WTC11 (cell line): Measurements from ENCODE around the gene ARHGEF33. TPM values are rescaled to one million over a fixed set of nuclear protein-coding genes. Genes with fewer than 3 reads are reported as not detected.

Source experiments
- ATAC-seq: fragments of 200-7000 bp; cut with Tn5 transposase; 2 replicates; pipeline ENCODE4 v1.10.0; 2021; ENCODE audit warnings: mild to moderate bottlenecking, moderate library complexity
- CTCF ChIA-PET: fragments of 300-600 bp; sonication (Branson Sonifier 250); formaldehyde crosslinking; loops from one replicate; lab custom pipeline; 2021; ENCODE audit warnings: antibody characterized with exemption; lab: Charles Lee
- POLR2A ChIA-PET: fragments of 350-600 bp; sonication (Branson Sonifier 250); formaldehyde crosslinking; loops from one replicate; lab custom pipeline; 2021; ENCODE audit warnings: antibody characterized with exemption; lab: Charles Lee
- DNase-seq: peaks from one replicate; pipeline ENCODE4 v3.0.0; 2021; ENCODE audit warnings: low spot score
- H3K27ac Mint-ChIP-seq: 2 replicates; pipeline ENCODE4 v1.8.0; 2021; ENCODE audit warnings: mixed read lengths
- H3K27me3 Mint-ChIP-seq: 2 replicates; pipeline ENCODE4 v1.8.0; 2021; ENCODE audit warnings: low read depth, mild to moderate bottlenecking, moderate library complexity, mixed read lengths
- H3K36me3 Mint-ChIP-seq: 2 replicates; pipeline ENCODE4 v1.8.0; 2021; ENCODE audit warnings: mixed read lengths
- H3K4me1 Mint-ChIP-seq: 2 replicates; pipeline ENCODE4 v1.8.0; 2022; ENCODE audit warnings: mixed read lengths
- H3K4me3 Mint-ChIP-seq: 2 replicates; pipeline ENCODE4 v1.8.0; 2021; ENCODE audit warnings: mild to moderate bottlenecking, moderate library complexity, mixed read lengths
- H3K9me3 Mint-ChIP-seq: 2 replicates; pipeline ENCODE4 v1.8.0; 2021; ENCODE audit warnings: mixed read lengths
- AR ChIP-seq: fragments of 250-450 bp; sonication (Bioruptor Pico); IDR thresholded peaks from 2 replicates; pipeline ENCODE4 v1.9.0; 2021; ENCODE audit warnings: mild to moderate bottlenecking
- ATF2 ChIP-seq: sonication (generic); formaldehyde crosslinking; IDR thresholded peaks from 2 replicates; pipeline ENCODE4 v1.8.1; 2022; ENCODE audit warnings: low read depth, missing genetic modification reagents, borderline replicate concordance
- CREM ChIP-seq: sonication (generic); formaldehyde crosslinking; IDR thresholded peaks from 2 replicates; pipeline ENCODE4 v1.8.1; 2022; ENCODE audit warnings: mild to moderate bottlenecking, missing genetic modification reagents, moderate library complexity
- E2F5 ChIP-seq: sonication (generic); formaldehyde crosslinking; IDR thresholded peaks from 2 replicates; pipeline ENCODE4 v1.8.1; 2022; ENCODE audit warnings: mild to moderate bottlenecking, moderate library complexity, missing genetic modification reagents
- ELF4 ChIP-seq: sonication (generic); formaldehyde crosslinking; IDR thresholded peaks from 2 replicates; pipeline ENCODE4 v1.8.1; 2022; ENCODE audit warnings: low read depth, mild to moderate bottlenecking, moderate library complexity, missing genetic modification reagents
- ERG ChIP-seq: fragments of 250-450 bp; sonication (Bioruptor Pico); IDR thresholded peaks from 2 replicates; pipeline ENCODE4 v1.8.0; 2021; ENCODE audit warnings: mild to moderate bottlenecking
- FOXK1 ChIP-seq: sonication (generic); formaldehyde crosslinking; IDR thresholded peaks from 2 replicates; pipeline ENCODE4 v1.8.0; 2022; ENCODE audit warnings: mild to moderate bottlenecking, moderate library complexity, missing genetic modification reagents
- GTF2I ChIP-seq: fragments of 250-450 bp; sonication (Bioruptor Pico); conservative IDR thresholded peaks from 2 replicates; pipeline ENCODE4 v1.4.0; 2021; ENCODE audit warnings: mild to moderate bottlenecking
- IRF1 ChIP-seq: sonication (generic); formaldehyde crosslinking; IDR thresholded peaks from 2 replicates; pipeline ENCODE4 v1.8.0; 2023; ENCODE audit warnings: missing genetic modification reagents
- JAZF1 ChIP-seq: fragments of 250-450 bp; sonication (Bioruptor Pico); IDR thresholded peaks from 2 replicates; pipeline ENCODE4 v1.9.0; 2021; ENCODE audit warnings: moderate library complexity, mild to moderate bottlenecking, inconsistent platforms
- MAX ChIP-seq: sonication (generic); formaldehyde crosslinking; IDR thresholded peaks from 2 replicates; pipeline ENCODE4 v1.8.0; 2022; ENCODE audit warnings: mild to moderate bottlenecking, missing genetic modification reagents
- MYBL2 ChIP-seq: sonication (generic); formaldehyde crosslinking; IDR thresholded peaks from 2 replicates; pipeline ENCODE4 v1.8.1; 2023; ENCODE audit warnings: mild to moderate bottlenecking, moderate library complexity, missing genetic modification reagents
- NFYB ChIP-seq: sonication (generic); formaldehyde crosslinking; conservative IDR thresholded peaks from 2 replicates; pipeline ENCODE4 v1.8.0; 2022; ENCODE audit warnings: low read depth, missing genetic modification reagents
- NR2C2 ChIP-seq: sonication (generic); formaldehyde crosslinking; IDR thresholded peaks from 2 replicates; pipeline ENCODE4 v1.8.0; 2022; ENCODE audit warnings: mild to moderate bottlenecking, missing genetic modification reagents
- PRDM15 ChIP-seq: sonication (generic); formaldehyde crosslinking; IDR thresholded peaks from 2 replicates; pipeline ENCODE4 v1.8.0; 2022; ENCODE audit warnings: missing genetic modification reagents
- TCF7 ChIP-seq: sonication (generic); formaldehyde crosslinking; IDR thresholded peaks from 2 replicates; pipeline ENCODE4 v1.8.0; 2022; ENCODE audit warnings: mild to moderate bottlenecking, low read depth, missing genetic modification reagents, moderate library complexity
- TEAD4 ChIP-seq: sonication (generic); formaldehyde crosslinking; IDR thresholded peaks from 2 replicates; pipeline ENCODE4 v1.8.0; 2022; ENCODE audit warnings: mild to moderate bottlenecking, missing genetic modification reagents
- TP53 ChIP-seq: sonication (generic); formaldehyde crosslinking; IDR thresholded peaks from 2 replicates; pipeline ENCODE4 v1.8.1; 2023; ENCODE audit warnings: mild to moderate bottlenecking, missing genetic modification reagents
- USF2 ChIP-seq: sonication (generic); formaldehyde crosslinking; IDR thresholded peaks from 2 replicates; pipeline ENCODE4 v1.8.1; 2023; ENCODE audit warnings: mild to moderate bottlenecking, missing genetic modification reagents, moderate library complexity
- ZBTB43 ChIP-seq: sonication (generic); formaldehyde crosslinking; IDR thresholded peaks from 2 replicates; pipeline ENCODE4 v1.8.1; 2023; ENCODE audit warnings: mild to moderate bottlenecking, missing genetic modification reagents
- ZMAT4 ChIP-seq: fragments of 250-450 bp; sonication (Bioruptor Pico); IDR thresholded peaks from 2 replicates; pipeline ENCODE4 v1.9.0; 2021; ENCODE audit warnings: mild to moderate bottlenecking
- ZNF232 ChIP-seq: sonication (generic); formaldehyde crosslinking; IDR thresholded peaks from 2 replicates; pipeline ENCODE4 v1.8.0; 2022; ENCODE audit warnings: mild to moderate bottlenecking, missing genetic modification reagents
- total RNA-seq: library from RNA; stranded (reverse); gene quantifications from 3 replicates; pipeline ENCODE4 v1.2.3, GENCODE V29; 2021

Gene ARHGEF33
- total RNA-seq, 1 experiment from 2014 or later, result 0.42 TPM

- peaks cover 5% of the 10 kb centered on the region; the same call in 1 of the 2 replicates for H3K4me1 Mint-ChIP-seq
- CTCF ChIA-PET, result interaction anchor here (1.3 to 3.7 kb wide), 4 partner anchors 12 to 268 kb away, joined by 4 to 44 read pairs (median 6); partner anchors contain the start of gene SOS1
- TF ChIP-seq ZMAT4 (CRISPR knock-in tag) (no peak), TEAD4 (CRISPR knock-in tag) (peak; percentile 92), AR (CRISPR knock-in tag) (no peak), PRDM15 (CRISPR knock-in tag) (peak; percentile 71), MYBL2 (CRISPR knock-in tag) (peak; percentile 97), ZNF232 (CRISPR knock-in tag) (peak; percentile 98), CREM (CRISPR knock-in tag) (peak; percentile 93), TCF7 (CRISPR knock-in tag) (peak; percentile 91; the same call in 1 of the 2 replicates), E2F5 (CRISPR knock-in tag) (peak; percentile 93), FOXK1 (CRISPR knock-in tag) (peak; percentile 97), NR2C2 (peak; percentile 82; the same call in 1 of the 2 replicates), ELF4 (peak; percentile 90; the same call in 1 of the 2 replicates), IRF1 (CRISPR knock-in tag) (peak; percentile 98), ERG (CRISPR knock-in tag) (no peak), USF2 (CRISPR knock-in tag) (no peak), TP53 (CRISPR knock-in tag) (peak; percentile 99), ATF2 (peak; percentile 82), MAX (CRISPR knock-in tag) (peak; percentile 98), JAZF1 (CRISPR knock-in tag) (no peak), GTF2I (CRISPR knock-in tag) (no peak), NFYB (CRISPR knock-in tag) (peak; percentile 59), ZBTB43 (CRISPR knock-in tag) (peak; percentile 77)
Observed at GRCh38 chr2:38959938-38960608, 70.4 kb downstream of the ARHGEF33 start.

More at GRCh38 chr2:38959938-38960608, 70.4 kb downstream of the ARHGEF33 start:
- Mint-ChIP-seq H3K27ac (no peak overlapping the region), H3K9me3 (peaks cover 17% of the 10 kb centered on the region), H3K4me3 (peak overlapping the region; percentile 51), H3K27me3 (peaks cover 54% of the 10 kb centered on the region), H3K36me3 (0 out of 2 replicates have a peak, but pooled peaks cover 8% of the 10 kb centered on the region)
- POLR2A ChIA-PET, result no interaction called here
- DNase-seq, result peak; percentile 75
- ATAC-seq, result peak; percentile 88
